GM10248 (cell line): ENCODE results near the gene PPP2R5E.

Source experiments
- CTCF ChIA-PET: fragments of 300-600 bp; sonication (Branson Sonifier 250); formaldehyde crosslinking; extraction: SDS; loops from one replicate; lab custom pipeline; 2021; ENCODE audit warnings: antibody characterized with exemption; lab: Yijun Ruan, JAX
- POLR2A ChIA-PET: fragments of 350-650 bp; sonication (Branson Sonifier 250); formaldehyde crosslinking; extraction: SDS; loops from one replicate; lab custom pipeline; 2020; ENCODE audit warnings: antibody characterized with exemption; lab: Yijun Ruan, JAX
- DNase-seq: peaks from one replicate; pipeline ENCODE4 v3.0.0; 2012; ENCODE audit errors: extremely low spot score
- TF ChIP-seq, protein P1 (sequence below): IDR thresholded peaks from 2 replicates; pipeline ENCODE4 v1.5.1; 2012; ENCODE audit warnings: mild to moderate bottlenecking, low read depth; ENCODE audit errors: extremely low read depth, missing control alignments, control extremely low read depth

PPP2R5E gene

DNA sequence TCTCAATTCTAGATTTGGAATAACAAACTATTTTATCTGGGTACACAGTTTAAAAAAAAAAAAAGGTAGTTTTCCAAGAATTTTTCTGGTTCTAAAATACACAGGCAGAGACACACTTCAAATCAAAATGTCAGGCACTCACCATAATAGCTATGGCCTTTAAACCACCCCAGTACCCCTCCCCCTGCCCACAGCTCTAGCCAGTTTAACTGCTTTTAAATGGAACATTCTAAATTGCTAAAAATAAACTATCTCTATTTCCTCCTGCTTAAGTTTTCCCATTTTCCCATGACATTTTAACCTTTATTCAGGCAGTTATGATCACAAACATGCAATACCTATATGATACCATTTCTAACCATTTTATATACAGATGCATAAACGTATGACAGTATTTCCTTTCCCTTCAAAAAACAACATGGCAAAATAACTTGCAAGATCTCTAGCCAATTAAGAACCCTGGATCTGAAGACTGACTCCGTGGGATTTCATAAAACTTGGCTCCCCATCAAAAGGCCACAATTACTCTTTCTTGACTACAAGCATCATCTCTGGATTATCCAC lies 46.3 kb downstream of the PPP2R5E start:
- TF ChIP-seq, protein P1, sequence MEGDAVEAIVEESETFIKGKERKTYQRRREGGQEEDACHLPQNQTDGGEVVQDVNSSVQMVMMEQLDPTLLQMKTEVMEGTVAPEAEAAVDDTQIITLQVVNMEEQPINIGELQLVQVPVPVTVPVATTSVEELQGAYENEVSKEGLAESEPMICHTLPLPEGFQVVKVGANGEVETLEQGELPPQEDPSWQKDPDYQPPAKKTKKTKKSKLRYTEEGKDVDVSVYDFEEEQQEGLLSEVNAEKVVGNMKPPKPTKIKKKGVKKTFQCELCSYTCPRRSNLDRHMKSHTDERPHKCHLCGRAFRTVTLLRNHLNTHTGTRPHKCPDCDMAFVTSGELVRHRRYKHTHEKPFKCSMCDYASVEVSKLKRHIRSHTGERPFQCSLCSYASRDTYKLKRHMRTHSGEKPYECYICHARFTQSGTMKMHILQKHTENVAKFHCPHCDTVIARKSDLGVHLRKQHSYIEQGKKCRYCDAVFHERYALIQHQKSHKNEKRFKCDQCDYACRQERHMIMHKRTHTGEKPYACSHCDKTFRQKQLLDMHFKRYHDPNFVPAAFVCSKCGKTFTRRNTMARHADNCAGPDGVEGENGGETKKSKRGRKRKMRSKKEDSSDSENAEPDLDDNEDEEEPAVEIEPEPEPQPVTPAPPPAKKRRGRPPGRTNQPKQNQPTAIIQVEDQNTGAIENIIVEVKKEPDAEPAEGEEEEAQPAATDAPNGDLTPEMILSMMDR, result no peak
- no peak for DNase-seq
- POLR2A ChIA-PET, result no interaction called here
- CTCF ChIA-PET, result no interaction called here

DNA sequence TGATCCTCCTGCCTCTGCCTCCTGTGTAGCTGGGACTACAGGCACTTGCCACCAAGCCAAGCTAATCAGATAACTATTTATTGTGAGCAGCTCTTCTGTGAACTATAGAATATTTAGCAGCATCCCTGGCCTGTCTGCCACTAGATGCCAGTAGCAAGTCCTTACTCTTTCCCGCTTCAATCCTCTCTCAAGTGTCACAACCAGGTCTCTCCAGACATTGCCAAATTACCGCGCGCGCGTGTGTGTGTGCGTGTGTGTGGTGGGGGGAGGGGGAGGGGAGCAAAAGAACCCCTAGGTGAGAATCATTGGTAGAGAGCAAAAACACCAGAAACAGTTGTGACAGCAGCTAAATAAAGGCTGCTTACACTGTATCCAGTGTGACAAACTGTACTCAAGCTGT lies 49.9 kb downstream of the PPP2R5E start:
- TF ChIP-seq, protein P1, result peak; percentile 12
- ChIA-PET POLR2A (interaction anchor here (0.9 to 1.0 kb wide), 2 partner anchors 9 kb away, joined by 3 to 5 read pairs; no protein-coding TSS in a partner anchor), CTCF (interaction anchor here (0.7 to 1.8 kb wide), 14 partner anchors 9 to 276 kb away, joined by 3 to 7 read pairs (median 4); partner anchors contain the start of gene WDR89)
- DNase-seq, result no peak

DNA sequence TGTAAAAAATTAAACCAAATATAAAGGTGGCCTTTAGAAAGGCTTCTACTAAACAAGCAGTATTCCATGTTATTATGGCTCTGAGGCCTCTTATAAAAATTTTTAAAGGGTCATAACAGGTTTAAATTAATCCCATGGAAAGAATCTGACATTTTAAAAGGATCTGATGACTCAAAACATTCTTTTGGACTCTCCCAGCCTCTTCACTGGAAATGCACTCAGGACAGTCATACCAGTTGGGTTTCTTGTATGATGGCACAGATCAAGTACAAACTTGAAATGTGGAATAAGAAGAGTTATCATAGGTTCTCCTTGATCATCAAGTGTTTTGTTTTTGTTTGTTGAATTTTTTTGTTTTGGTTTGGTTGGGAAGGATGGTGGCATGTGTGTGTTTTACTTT lies 50.8 kb downstream of the PPP2R5E start:
- POLR2A ChIA-PET, result no interaction called here
- CTCF ChIA-PET, result interaction anchor here (0.9 to 1.8 kb wide), 3 partner anchors 9 to 71 kb away, joined by 3 to 5 read pairs (median 4); no protein-coding TSS in a partner anchor
- TF ChIP-seq, protein P1, result no peak
- no peak for DNase-seq

DNA sequence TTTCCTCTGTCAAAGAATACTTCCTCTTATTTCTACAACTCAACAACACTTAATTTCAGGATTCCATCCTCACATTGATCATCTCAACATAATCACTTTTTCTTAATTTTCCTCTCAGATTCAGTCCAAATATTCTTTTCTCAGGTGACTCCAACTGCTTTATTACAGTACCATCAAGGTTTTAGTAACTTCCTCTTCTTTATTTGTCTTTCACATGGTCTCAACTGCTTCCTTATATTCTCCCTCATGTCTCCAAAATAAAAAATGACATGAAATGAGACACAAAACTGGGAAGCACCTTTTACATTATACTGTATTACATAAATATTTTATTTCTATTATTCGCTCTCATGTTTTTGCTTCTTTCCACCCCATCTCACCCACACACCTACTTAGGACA lies 55.5 kb downstream of the PPP2R5E start:
- POLR2A ChIA-PET, result interaction anchor here (0.7 kb wide), 2 partner anchors 1121 to 1512 kb away, joined by 3 read pairs; no protein-coding TSS in a partner anchor

DNA sequence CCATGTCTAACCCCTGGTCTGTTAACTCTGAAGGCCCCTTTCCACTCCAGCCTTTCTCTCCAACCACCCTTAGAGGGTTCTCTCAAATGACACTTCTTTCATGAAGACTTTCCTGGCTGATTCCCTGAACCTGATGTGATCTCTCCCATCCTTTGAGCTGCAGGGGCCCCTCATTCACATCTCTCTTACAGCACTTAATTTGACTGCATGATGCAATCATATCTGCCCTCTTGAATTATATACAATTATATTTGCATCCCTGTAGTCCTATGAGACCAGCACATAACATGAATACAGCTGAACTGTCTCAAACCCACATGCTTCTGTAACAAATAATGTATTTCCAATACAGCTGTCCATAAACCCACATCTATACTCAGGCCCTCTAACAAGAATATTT lies 56.4 kb downstream of the PPP2R5E start:
- TF ChIP-seq, protein P1, result no peak
- POLR2A ChIA-PET, result no interaction called here
- DNase-seq, result no peak
- CTCF ChIA-PET, result interaction anchor here (1.4 to 1.9 kb wide), 2 partner anchors 10 to 98 kb away, joined by 4 read pairs; no protein-coding TSS in a partner anchor

More for the DNA sequence above, 55.5 kb downstream of the PPP2R5E start:
- no peak for DNase-seq
- CTCF ChIA-PET, result interaction anchor here (1.4 kb wide), 1 partner anchor 99 kb away, joined by 4 read pairs; no protein-coding TSS in a partner anchor
- TF ChIP-seq, protein P1, result no peak

DNA sequence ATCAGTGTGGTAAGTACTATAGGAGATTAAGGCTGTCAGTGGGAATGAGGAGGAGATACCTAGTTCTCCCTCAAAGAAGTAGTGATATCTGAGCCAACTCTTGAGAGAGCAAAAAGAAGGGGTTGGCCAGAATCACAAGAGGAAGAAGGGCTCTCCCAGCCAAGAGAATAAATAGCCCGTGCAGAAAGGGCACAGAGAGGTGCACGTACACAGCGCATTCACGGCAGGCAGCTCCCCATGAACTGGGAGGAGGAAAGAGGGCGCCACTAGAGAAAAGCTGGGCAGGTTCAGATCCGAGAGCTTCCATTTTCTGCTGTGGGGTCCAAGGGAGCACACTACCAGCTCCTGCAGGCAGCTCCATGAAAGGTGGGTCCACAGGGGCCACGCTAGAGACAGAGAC lies 59.9 kb downstream of the PPP2R5E start:
- DNase-seq, result no peak
- TF ChIP-seq, protein P1, result no peak
- ChIA-PET POLR2A (interaction anchor here (1.2 kb wide), 1 partner anchor 10 kb away, joined by 5 read pairs; no protein-coding TSS in a partner anchor), CTCF (interaction anchor here (0.7 to 1.5 kb wide), 4 partner anchors 9 to 33 kb away, joined by 3 to 4 read pairs (median 4); no protein-coding TSS in a partner anchor)
